G401.6 (cell line): ENCODE measurements around the gene PLGLB1.
"Not testable (repeated sequence)": the region's sequence is repeated elsewhere in the genome, so short reads cannot be mapped to it uniquely, and the experiment has no call there.

ENCODE experiments used
- FAIRE-seq: peaks from 2 replicates; lab custom pipeline; 2012; peaks lifted over from hg19 to GRCh38; lab: Jason Lieb, UNC

PLGLB1 gene

GRCh38 chr2:87021744-87022143, at the start of gene PLGLB1:
TSS of gene PLGLB1 (minus strand) at chr2:87021844. CDS start at chr2:87021783, 61 bp downstream.
- not testable (repeated sequence) for FAIRE-seq

- FAIRE-seq: not testable (repeated sequence)
Measured at GRCh38 chr2:87064305-87064704, 42.7 kb upstream of the PLGLB1 start.

- FAIRE-seq: not testable (repeated sequence)
Measured at GRCh38 chr2:87063431-87063830, 41.8 kb upstream of the PLGLB1 start.

- not testable (repeated sequence) for FAIRE-seq
Measured at GRCh38 chr2:87061519-87061918, 39.9 kb upstream of the PLGLB1 start.

GRCh38 chr2:87057606-87058005, 36.0 kb upstream of the PLGLB1 start:
- not testable (repeated sequence) for FAIRE-seq

- not testable (repeated sequence) for FAIRE-seq
Measured at GRCh38 chr2:87056843-87057242, 35.2 kb upstream of the PLGLB1 start.

GRCh38 chr2:87056435-87056834, 34.8 kb upstream of the PLGLB1 start:
- FAIRE-seq: not testable (repeated sequence)

GRCh38 chr2:87054375-87054774, 32.7 kb upstream of the PLGLB1 start:
- not testable (repeated sequence) for FAIRE-seq

GRCh38 chr2:87041321-87041978, 19.8 kb upstream of the PLGLB1 start:
- not testable (repeated sequence) for FAIRE-seq

- FAIRE-seq: not testable (repeated sequence)
Measured at GRCh38 chr2:87028607-87029006, 7.0 kb upstream of the PLGLB1 start.

- FAIRE-seq: not testable (repeated sequence)
Measured at GRCh38 chr2:87026816-87027215, 5.2 kb upstream of the PLGLB1 start.

- not testable (repeated sequence) for FAIRE-seq
Measured at GRCh38 chr2:87025927-87026326, 4.3 kb upstream of the PLGLB1 start.

GRCh38 chr2:87023988-87024615, 2.5 kb upstream of the PLGLB1 start:
- not testable (repeated sequence) for FAIRE-seq

- not testable (repeated sequence) for FAIRE-seq
Measured at GRCh38 chr2:87021043-87021442, 601 bp downstream of the PLGLB1 start.

GRCh38 chr2:87019053-87019452, 2.6 kb downstream of the PLGLB1 start:
- not testable (repeated sequence) for FAIRE-seq

GRCh38 chr2:87014489-87015169, 7.0 kb downstream of the PLGLB1 start:
- FAIRE-seq: not testable (repeated sequence)

GRCh38 chr2:87004398-87004797, 17.2 kb downstream of the PLGLB1 start:
- FAIRE-seq: not testable (repeated sequence)
